A204.1 (cell line): ENCODE data around the gene GOPC.

ENCODE experiments used
- FAIRE-seq: peaks from 2 replicates; lab custom pipeline; 2012; peaks lifted over from hg19 to GRCh38; lab: Jason Lieb, UNC

The GOPC gene

GRCh38 chr6:117513778-117514365, 88.4 kb downstream of the GOPC start:
- FAIRE-seq, result no peak

GRCh38 chr6:117512987-117513573, 89.2 kb downstream of the GOPC start:
- FAIRE-seq, result no peak

- FAIRE-seq, result no peak
Observed at GRCh38 chr6:117512056-117512828, 90.1 kb downstream of the GOPC start.
